Endothelial cell of umbilical vein (primary cell): ENCODE data around the gene ZBTB7C. TPM values are rescaled to one million over a fixed set of nuclear protein-coding genes. Genes with fewer than 3 reads are reported as not detected.

Experiments used
- BruUV-seq: library from RNA; stranded (reverse); fragments of 400-500 nt; replicated peaks from 2 replicates; lab custom pipeline; 2021; lab: Mats Ljungman, UMichigan
- CTCF ChIA-PET: fragments of 300-600, 350-600 bp; sonication (Branson Sonifier 250); formaldehyde crosslinking; loops from one replicate; lab custom pipeline; 2021; ENCODE audit warnings: antibody characterized with exemption, inconsistent platforms; lab: Charles Lee
- POLR2A ChIA-PET: fragments of 300-600, 350-600 bp; sonication (Branson Sonifier 250); formaldehyde crosslinking; loops from one replicate; lab custom pipeline; 2021; ENCODE audit warnings: antibody characterized with exemption, inconsistent platforms; lab: Charles Lee
- DNase-seq: peaks from one replicate; pipeline ENCODE4 v3.0.0-alpha.2; 2011; ENCODE audit warnings: low read depth, low spot score
- FAIRE-seq: peaks from 2 replicates; lab custom pipeline; 2011; peaks lifted over from hg19 to GRCh38; lab: Jason Lieb, UNC
- H2AFZ ChIP-seq: 2 replicates; pipeline ENCODE4 v1.6.0; 2012; ENCODE audit warnings: low read depth, low read length, control low read depth, inconsistent platforms
- H3K27ac ChIP-seq: 2 replicates; pipeline ENCODE4 v1.5.1; 2011; ENCODE audit warnings: low read depth, mild to moderate bottlenecking, control low read depth, low read length, moderate library complexity; ENCODE audit not compliant: insufficient read depth
- H3K27me3 ChIP-seq, 2 experiments: 2 replicates each; pipeline versions ENCODE4 v1.6.0 to v1.6.1; 2011; ENCODE audit warnings: low read length in 2 of 2, mixed read lengths in 1 of 2; ENCODE audit not compliant: control insufficient read depth in 2 of 2, insufficient read depth in 2 of 2
- H3K36me3 ChIP-seq, 2 experiments: 2 replicates in 1 of 2; 3 replicates in 1 of 2; pipeline ENCODE4 v1.5.1; 2011; ENCODE audit warnings: low read length in 2 of 2, mild to moderate bottlenecking in 1 of 2, moderate library complexity in 1 of 2; ENCODE audit not compliant: control insufficient read depth in 2 of 2, insufficient read depth in 2 of 2; ENCODE audit errors: extremely low read depth in 1 of 2
- H3K4me1 ChIP-seq: 3 replicates; pipeline ENCODE4 v1.5.1; 2011; ENCODE audit warnings: mild to moderate bottlenecking, low read length; ENCODE audit not compliant: control insufficient read depth, insufficient read depth; ENCODE audit errors: extremely low read depth
- H3K4me2 ChIP-seq: 2 replicates; pipeline ENCODE4 v1.6.1; 2011; ENCODE audit warnings: low read length, control low read depth, mixed read lengths; ENCODE audit not compliant: insufficient read depth
- H3K4me3 ChIP-seq, 3 experiments: fragments of 200-600 bp in 1 of 3; sonication (generic), shearing (Covaris generic) in 1 of 3; replicated peaks in 1 of 3; 2 replicates each; pipeline ENCODE4 v1.5.1; 2011 to 2016; ENCODE audit warnings: control low read depth in 3 of 3, low read length in 3 of 3, mild to moderate bottlenecking in 2 of 3, inconsistent platforms in 1 of 3, low read depth in 1 of 3, moderate library complexity in 1 of 3; ENCODE audit not compliant: insufficient read depth in 1 of 3
- H3K79me2 ChIP-seq: 2 replicates; pipeline ENCODE4 v1.6.0; 2012; ENCODE audit warnings: low read length, inconsistent platforms; ENCODE audit not compliant: control insufficient read depth, insufficient read depth
- H3K9ac ChIP-seq: replicated peaks from 2 replicates; pipeline ENCODE3; 2011; ENCODE audit warnings: low read length, control low read depth; ENCODE audit not compliant: insufficient read depth; ENCODE audit errors: extremely low read depth
- H3K9me1 ChIP-seq: replicated peaks from 3 replicates; pipeline ENCODE4 v1.6.0; 2011; ENCODE audit warnings: mild to moderate bottlenecking, low read length; ENCODE audit not compliant: control insufficient read depth, insufficient read depth; ENCODE audit errors: extremely low read depth
- H3K9me3 ChIP-seq: replicated peaks from 2 replicates; pipeline ENCODE4 v1.5.1; 2012; ENCODE audit warnings: low read length, inconsistent platforms; ENCODE audit not compliant: control insufficient read depth, insufficient read depth
- H4K20me1 ChIP-seq: replicated peaks from 2 replicates; pipeline ENCODE3; 2011; ENCODE audit warnings: mild to moderate bottlenecking, low read length; ENCODE audit not compliant: control insufficient read depth, insufficient read depth; ENCODE audit errors: extremely low read depth
- CTCF ChIP-seq, 2 donors: IDR thresholded peaks; 1 replicate in 1 of 2; 2 replicates in 1 of 2; pipeline ENCODE4 v1.5.1; 2011; ENCODE audit warnings: low read length in 2 of 2, mild to moderate bottlenecking in 2 of 2, moderate library complexity in 2 of 2, control low read depth in 1 of 2, inconsistent platforms in 1 of 2, low read depth in 1 of 2; ENCODE audit not compliant: insufficient read depth in 1 of 2; ENCODE audit errors: extremely low read depth in 1 of 2
- EZH2 ChIP-seq: IDR thresholded peaks from 2 replicates; pipeline ENCODE4 v1.6.1; 2012; ENCODE audit warnings: borderline replicate concordance, low read depth, mild to moderate bottlenecking, moderate library complexity, low read length, inconsistent platforms; ENCODE audit not compliant: severe bottlenecking
- FOS ChIP-seq: IDR thresholded peaks from 2 replicates; pipeline ENCODE4 v1.6.1; 2011; ENCODE audit warnings: mild to moderate bottlenecking, low read length, moderate library complexity, borderline replicate concordance; ENCODE audit not compliant: insufficient read depth
- GATA2 ChIP-seq: IDR thresholded peaks from 2 replicates; pipeline ENCODE4 v1.7.0; 2011; ENCODE audit warnings: low read depth, mild to moderate bottlenecking, moderate library complexity, mixed read lengths, low read length; ENCODE audit not compliant: insufficient read length, insufficient read depth
- JUN ChIP-seq: IDR thresholded peaks from 2 replicates; pipeline ENCODE4 v1.6.1; 2011; ENCODE audit warnings: borderline replicate concordance, low read depth; ENCODE audit not compliant: insufficient read length, insufficient read depth
- MAX ChIP-seq: IDR thresholded peaks from 2 replicates; pipeline ENCODE4 v1.6.1; 2011; ENCODE audit not compliant: insufficient read depth, insufficient read length
- MYC ChIP-seq: IDR thresholded peaks from one replicate; pipeline ENCODE4 v1.6.1; 2011; ENCODE audit warnings: mild to moderate bottlenecking, low read depth, low read length
- POLR2A ChIP-seq: IDR thresholded peaks from 2 replicates; pipeline ENCODE4 v1.6.1; 2012; ENCODE audit warnings: low read depth, mild to moderate bottlenecking, control low read depth, low read length
- POLR2AphosphoS5 ChIP-seq: IDR thresholded peaks from 2 replicates; pipeline ENCODE4 v1.6.1; 2012; ENCODE audit warnings: low read depth, mild to moderate bottlenecking, control low read depth, low read length, moderate library complexity; ENCODE audit not compliant: insufficient read depth
- dilution Hi-C: fragments of 300-500 bp; cut with MboI; formaldehyde crosslinking; loops from one replicate; pipeline ENCODE4 v1.15.0; 2019; ENCODE audit warnings: low sequenced_read_pairs; ENCODE audit not compliant: extremely low pct_ligation_motif_present
- intact Hi-C: fragments of 100-400 bp; cut with micrococcal nuclease; formaldehyde crosslinking; loops from one replicate; pipeline ENCODE4 v1.10.0; 2022
- polyA plus RNA-seq, 4 experiments: library from polyadenylated mRNA; depleted of rRNA in 3 of 4; stranded (reverse) in 3 of 4; unstranded in 1 of 4; fragments of >200 nt; gene quantifications; 2 replicates each; pipeline versions ENCODE4 v1.2.1 to v1.2.3, GENCODE V29; 2011 to 2012; ENCODE audit warnings: missing spikeins in 1 of 4
- total RNA-seq: library from RNA; stranded (reverse); gene quantifications from 2 replicates; pipeline ENCODE4 v1.2.3, GENCODE V29; 2021

ZBTB7C gene
- total and polyA plus RNA-seq, 2 donors (not counting 3 experiments of a cell fraction or from before 2014, with no cell fraction given), result not detected

DNA sequence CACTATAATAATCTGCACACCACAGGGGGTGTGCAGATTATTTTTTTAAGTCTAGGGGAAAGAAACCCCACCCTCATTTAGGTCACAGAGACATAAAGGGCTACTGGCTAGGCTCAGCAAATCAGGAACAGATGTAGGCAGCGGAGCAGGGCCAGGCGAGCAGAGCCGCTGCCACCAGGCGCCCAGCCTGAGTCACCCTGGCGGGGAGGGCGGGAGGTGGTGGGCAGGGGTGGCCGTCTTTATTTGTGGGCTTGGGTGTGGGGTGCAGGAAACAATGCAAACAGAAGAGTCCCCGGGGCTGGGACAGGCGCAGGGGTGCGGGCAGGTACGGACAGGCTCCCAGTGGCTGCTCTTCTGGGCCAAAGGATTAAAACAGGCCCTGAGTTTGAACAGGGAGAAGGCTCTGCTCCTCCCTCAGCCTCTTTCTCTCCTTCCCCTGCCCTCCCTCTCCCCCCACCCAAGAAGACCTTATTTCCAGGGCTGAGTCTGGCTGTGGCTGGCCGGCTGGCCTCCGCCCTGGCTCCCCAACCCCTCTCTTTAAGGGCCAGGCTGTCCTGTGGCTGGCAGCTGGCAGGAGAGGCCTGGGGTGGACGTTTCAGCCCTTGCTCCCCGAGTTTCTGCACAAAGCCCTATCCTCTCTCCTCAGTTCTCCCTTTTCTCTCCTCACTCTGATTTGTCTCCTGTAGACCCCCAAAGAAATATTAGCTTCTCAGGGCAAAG lies 335.8 kb downstream of the ZBTB7C start:
- TF ChIP-seq POLR2A (no peak), FOS (no peak), POLR2AphosphoS5 (no peak), EZH2 (no peak), JUN (no peak), CTCF (IDR thresholded peaks at IDR 0.05; ENCODE audit: extremely low read depth in 1 of 2, insufficient read depth in 1 of 2, low read depth in 1 of 2, low read length in 2 of 2) (no peak), MAX (no peak), MYC (no peak), GATA2 (no peak)
- CTCF ChIA-PET, result no interaction called here

More for the DNA sequence above, 335.8 kb downstream of the ZBTB7C start:
- Histone ChIP-seq H4K20me1 (no peaks in the 10 kb centered on the region), H3K4me2 (no peak overlapping the region), H3K27ac (no peak overlapping the region), H3K27me3 (peaks cover 0 to 12% of the 10 kb centered on the region in 2 experiments), H3K36me3 (no peaks in the 10 kb centered on the region), H3K9ac (no peak overlapping the region), H3K4me1 (no peaks in the 10 kb centered on the region), H3K4me3 (no peak overlapping the region), H3K9me1 (no peaks in the 10 kb centered on the region), H3K79me2 (no peaks in the 10 kb centered on the region), H3K9me3 (no peaks in the 10 kb centered on the region), H2AFZ (no peak overlapping the region)
- intact Hi-C loops (no loop called here), dilution Hi-C loops (no loop called here)
- DNase-seq (no peak), FAIRE-seq (no peak)
- BruUV-seq, result no TSS peak
- POLR2A ChIA-PET, result no interaction called here
